Mucosa of stomach (tissue), 1 donor: ENCODE results near the gene CALD1.

Experiments
- H3K27me3 ChIP-seq: one replicate; pipeline ENCODE4 v1.7.0; 2013; ENCODE audit warnings: mild to moderate bottlenecking, low read length; ENCODE audit not compliant: control insufficient read depth, insufficient read depth
- H3K36me3 ChIP-seq: one replicate; pipeline ENCODE4 v1.7.0; 2013; ENCODE audit warnings: low read length; ENCODE audit not compliant: control insufficient read depth, insufficient read depth
- H3K4me1 ChIP-seq: one replicate; pipeline ENCODE4 v1.7.0; 2013; ENCODE audit warnings: mild to moderate bottlenecking, low read length; ENCODE audit not compliant: control insufficient read depth, insufficient read depth
- H3K4me3 ChIP-seq: one replicate; pipeline ENCODE4 v1.7.0; 2013; ENCODE audit warnings: low read length
- H3K9ac ChIP-seq: one replicate; pipeline ENCODE4 v1.7.0; 2013; ENCODE audit warnings: mild to moderate bottlenecking, low read length, moderate library complexity
- H3K9me3 ChIP-seq: one replicate; pipeline ENCODE4 v1.7.0; 2013; ENCODE audit warnings: mild to moderate bottlenecking, low read length, moderate library complexity; ENCODE audit not compliant: control insufficient read depth
- donor health status: Pancreatic carcinoma.

Gene CALD1

GRCh38 chr7:134879815-134880475, 100.5 kb downstream of the CALD1 start:
- peaks cover 10% of the 10 kb centered on the region for H3K4me1 ChIP-seq

GRCh38 chr7:134882481-134882880, 103.0 kb downstream of the CALD1 start:
- Histone ChIP-seq H3K9me3 (no peaks in the 10 kb centered on the region), H3K4me3 (no peak overlapping the region), H3K27me3 (peaks cover 8% of the 10 kb centered on the region), H3K9ac (no peak overlapping the region), H3K36me3 (no peaks in the 10 kb centered on the region), H3K4me1 (peaks cover 19% of the 10 kb centered on the region)

More at GRCh38 chr7:134879815-134880475, 100.5 kb downstream of the CALD1 start:
- no peaks in the 10 kb centered on the region for H3K9me3 ChIP-seq
- H3K27me3 ChIP-seq, result peaks cover 8% of the 10 kb centered on the region
- H3K9ac ChIP-seq, result no peak overlapping the region
- H3K36me3 ChIP-seq, result no peaks in the 10 kb centered on the region
- no peak overlapping the region for H3K4me3 ChIP-seq

- no peaks in the 10 kb centered on the region for H3K9me3 ChIP-seq
- no peak overlapping the region for H3K4me3 ChIP-seq
- peaks cover 1% of the 10 kb centered on the region for H3K27me3 ChIP-seq
- H3K4me1 ChIP-seq, result peaks cover 21% of the 10 kb centered on the region
- H3K9ac ChIP-seq, result no peak overlapping the region
- no peaks in the 10 kb centered on the region for H3K36me3 ChIP-seq
These were observed 106.5 kb downstream of the CALD1 start for GRCh38 chr7:134885967-134886352.

GRCh38 chr7:134886353-134887057, 107.1 kb downstream of the CALD1 start:
- H3K36me3 ChIP-seq, result no peaks in the 10 kb centered on the region
- peaks cover 26% of the 10 kb centered on the region for H3K4me1 ChIP-seq
- H3K27me3 ChIP-seq, result no peaks in the 10 kb centered on the region
- no peak overlapping the region for H3K9ac ChIP-seq
- H3K4me3 ChIP-seq, result no peak overlapping the region
- H3K9me3 ChIP-seq, result no peaks in the 10 kb centered on the region

- H3K9me3 ChIP-seq, result no peaks in the 10 kb centered on the region
These were observed 108.1 kb downstream of the CALD1 start for GRCh38 chr7:134887523-134887922.

GRCh38 chr7:134888141-134888740, 108.8 kb downstream of the CALD1 start:
- no peaks in the 10 kb centered on the region for H3K9me3 ChIP-seq
- no peaks in the 10 kb centered on the region for H3K27me3 ChIP-seq
- no peaks in the 10 kb centered on the region for H3K36me3 ChIP-seq
- peaks cover 16% of the 10 kb centered on the region for H3K4me1 ChIP-seq
- H3K4me3 ChIP-seq, result no peak overlapping the region
- no peak overlapping the region for H3K9ac ChIP-seq

More at GRCh38 chr7:134887523-134887922, 108.1 kb downstream of the CALD1 start:
- Histone ChIP-seq H3K9ac (no peak overlapping the region), H3K4me3 (no peak overlapping the region), H3K36me3 (no peaks in the 10 kb centered on the region), H3K27me3 (no peaks in the 10 kb centered on the region), H3K4me1 (peaks cover 19% of the 10 kb centered on the region)

- Histone ChIP-seq H3K4me1 (peaks cover 16% of the 10 kb centered on the region), H3K4me3 (no peak overlapping the region), H3K9me3 (no peaks in the 10 kb centered on the region), H3K36me3 (no peaks in the 10 kb centered on the region), H3K27me3 (no peaks in the 10 kb centered on the region), H3K9ac (no peak overlapping the region)
These were observed 111.1 kb downstream of the CALD1 start for GRCh38 chr7:134890246-134891240.

GRCh38 chr7:134891262-134891695, 111.8 kb downstream of the CALD1 start:
- Histone ChIP-seq H3K4me3 (no peak overlapping the region), H3K36me3 (no peaks in the 10 kb centered on the region), H3K27me3 (no peaks in the 10 kb centered on the region), H3K4me1 (peaks cover 14% of the 10 kb centered on the region), H3K9me3 (no peaks in the 10 kb centered on the region), H3K9ac (no peak overlapping the region)

GRCh38 chr7:134891696-134892678, 112.6 kb downstream of the CALD1 start:
- no peaks in the 10 kb centered on the region for H3K9me3 ChIP-seq
- H3K4me3 ChIP-seq, result no peak overlapping the region
- H3K27me3 ChIP-seq, result no peaks in the 10 kb centered on the region
- H3K4me1 ChIP-seq, result peaks cover 7% of the 10 kb centered on the region
- no peak overlapping the region for H3K9ac ChIP-seq
- H3K36me3 ChIP-seq, result no peaks in the 10 kb centered on the region

GRCh38 chr7:134892963-134893362, 113.5 kb downstream of the CALD1 start:
- Histone ChIP-seq H3K4me1 (peaks cover 6% of the 10 kb centered on the region), H3K9me3 (no peaks in the 10 kb centered on the region), H3K4me3 (no peak overlapping the region), H3K9ac (no peak overlapping the region), H3K27me3 (no peaks in the 10 kb centered on the region), H3K36me3 (no peaks in the 10 kb centered on the region)

- Histone ChIP-seq H3K4me1 (peaks cover 6% of the 10 kb centered on the region), H3K4me3 (no peak overlapping the region), H3K36me3 (no peaks in the 10 kb centered on the region), H3K9me3 (no peaks in the 10 kb centered on the region), H3K27me3 (no peaks in the 10 kb centered on the region), H3K9ac (no peak overlapping the region)
These were observed 114.5 kb downstream of the CALD1 start for GRCh38 chr7:134893920-134894319.
